Measurements from ENCODE around the gene UGT1A6.

GRCh38 chr2:233821709-233822100 lies 129.0 kb downstream of the UGT1A6 start:
- no peak for TF ChIP-seq CTCF (IDR thresholded peaks at IDR 0.05 in 4 of 5, conservative IDR thresholded peaks at IDR 0.05 in 1 of 5)
- no peak for TF ChIP-seq POLR2A (IDR thresholded peaks at IDR 0.05)
